Measurements from ENCODE around the gene SH3BP5.

The SH3BP5 gene

DNA sequence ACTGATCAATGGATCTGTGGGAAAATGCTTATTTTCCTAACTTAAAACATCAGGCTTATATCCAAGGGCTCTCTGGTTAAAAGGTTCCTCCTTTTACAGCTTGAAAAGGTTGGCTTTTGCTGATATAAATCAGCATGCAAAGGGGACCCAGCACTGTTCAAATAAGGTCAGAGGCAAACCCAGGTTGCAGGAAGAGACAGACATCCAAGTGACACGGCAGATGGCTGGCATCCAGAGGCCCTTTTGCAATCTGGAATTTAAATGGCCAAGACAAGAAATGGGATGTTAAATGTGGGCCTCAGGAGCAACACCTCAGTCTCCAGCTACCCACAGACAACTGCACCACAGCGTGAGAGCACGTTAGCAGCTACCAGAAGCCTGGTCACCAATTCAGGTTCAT lies 6.3 kb downstream of the SH3BP5 start:
- peaks cover 48 to 85% of the 10 kb centered on the region in 2 donors for H3K4me1 Mint-ChIP-seq
- H3K27ac Mint-ChIP-seq = peak overlapping the region; percentile 31
- no peaks in the 10 kb centered on the region for H3K9me3 Mint-ChIP-seq
- no peaks in the 10 kb centered on the region for H3K27me3 Mint-ChIP-seq
- ATAC-seq (replicated peaks) (no peak), DNase-seq (no peak)
- H3K4me3 Mint-ChIP-seq = no peak overlapping the region
- peaks cover 13 to 25% of the 10 kb centered on the region in 2 donors for H3K36me3 Mint-ChIP-seq

DNA sequence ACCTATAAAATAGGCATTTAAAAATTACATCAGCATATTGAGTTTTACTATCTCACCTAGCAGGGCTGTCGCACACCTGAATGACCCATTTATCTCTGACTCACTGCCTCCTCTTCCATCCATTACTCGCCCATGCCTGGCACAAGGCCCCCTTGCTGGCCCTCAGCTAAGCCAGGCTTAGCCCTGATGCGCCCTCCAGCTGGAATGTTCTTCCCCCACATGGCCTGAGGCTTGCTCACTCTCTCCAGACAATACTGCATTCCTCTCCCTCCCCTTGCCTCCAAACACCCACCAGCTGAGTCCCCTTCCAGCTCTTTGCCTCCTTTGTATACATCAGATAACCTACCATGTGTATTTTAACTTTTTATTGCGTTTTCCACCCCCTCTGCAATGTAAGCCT lies 7.2 kb downstream of the SH3BP5 start:
- peak overlapping the region; percentile 42 for H3K27ac Mint-ChIP-seq
- peaks cover 53 to 85% of the 10 kb centered on the region in 2 donors for H3K4me1 Mint-ChIP-seq
- DNase-seq (no peak), ATAC-seq (replicated peaks) (no peak)
- peaks cover 12 to 25% of the 10 kb centered on the region in 2 donors for H3K36me3 Mint-ChIP-seq
- no peaks in the 10 kb centered on the region for H3K9me3 Mint-ChIP-seq
- H3K27me3 Mint-ChIP-seq = no peaks in the 10 kb centered on the region
- no peak overlapping the region for H3K4me3 Mint-ChIP-seq

DNA sequence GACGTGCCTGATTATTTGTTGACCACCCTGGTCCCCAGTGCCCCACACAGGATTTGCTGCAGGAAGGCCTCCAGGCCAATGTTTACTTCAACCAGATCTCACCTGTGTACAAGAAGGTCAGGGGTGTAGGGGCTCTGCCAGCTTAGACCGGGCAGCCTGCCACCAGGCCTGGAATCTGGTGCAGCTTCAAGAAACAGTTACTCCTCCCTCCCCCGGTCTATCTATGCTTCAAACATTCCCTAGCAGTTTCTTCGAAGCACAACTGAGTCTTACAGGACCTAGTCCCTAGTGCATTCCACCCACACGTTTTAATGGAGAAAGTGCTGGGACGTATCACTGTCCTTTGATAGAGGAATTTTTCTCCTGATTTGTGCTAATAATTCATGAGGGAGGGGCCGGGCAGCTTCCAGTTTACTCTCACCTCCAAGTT lies 8.0 kb downstream of the SH3BP5 start:
- peak overlapping the region; percentile 85 for H3K27ac Mint-ChIP-seq
- no peak for DNase-seq
- no peaks in the 10 kb centered on the region for H3K27me3 Mint-ChIP-seq
- no peaks in the 10 kb centered on the region for H3K9me3 Mint-ChIP-seq
- H3K4me3 Mint-ChIP-seq = no peak overlapping the region
- peaks cover 53 to 85% of the 10 kb centered on the region in 2 donors for H3K4me1 Mint-ChIP-seq
- peaks cover 8 to 20% of the 10 kb centered on the region in 2 donors for H3K36me3 Mint-ChIP-seq
- ATAC-seq (replicated peaks) = no peak

DNA sequence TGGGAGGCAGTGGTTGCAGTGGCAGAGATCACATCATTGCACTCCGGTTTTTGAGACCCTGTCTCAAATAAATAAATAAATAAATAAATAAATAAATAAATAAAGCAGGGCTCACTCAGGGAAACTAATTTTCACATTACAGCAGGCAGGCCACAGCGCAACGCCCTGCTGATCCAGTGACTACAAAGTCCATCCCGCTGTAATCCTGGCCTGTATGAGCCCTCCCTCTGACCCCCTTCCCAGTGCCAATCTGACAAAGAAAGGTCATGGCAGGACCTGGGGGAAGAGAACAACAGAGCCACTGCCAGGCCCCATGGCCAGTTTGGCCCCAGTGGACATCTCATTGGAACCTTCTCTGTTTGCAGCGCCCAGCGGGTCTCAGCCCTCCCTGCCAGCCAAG lies 9.3 kb downstream of the SH3BP5 start:
- no peaks in the 10 kb centered on the region for H3K9me3 Mint-ChIP-seq
- H3K36me3 Mint-ChIP-seq = peaks cover 8 to 15% of the 10 kb centered on the region in 2 donors
- no peak overlapping the region for H3K4me3 Mint-ChIP-seq
- DNase-seq (no peak), ATAC-seq (replicated peaks) (no peak)
- peaks cover 50 to 87% of the 10 kb centered on the region in 2 donors for H3K4me1 Mint-ChIP-seq
- H3K27ac Mint-ChIP-seq = no peak overlapping the region
- H3K27me3 Mint-ChIP-seq = no peaks in the 10 kb centered on the region

DNA sequence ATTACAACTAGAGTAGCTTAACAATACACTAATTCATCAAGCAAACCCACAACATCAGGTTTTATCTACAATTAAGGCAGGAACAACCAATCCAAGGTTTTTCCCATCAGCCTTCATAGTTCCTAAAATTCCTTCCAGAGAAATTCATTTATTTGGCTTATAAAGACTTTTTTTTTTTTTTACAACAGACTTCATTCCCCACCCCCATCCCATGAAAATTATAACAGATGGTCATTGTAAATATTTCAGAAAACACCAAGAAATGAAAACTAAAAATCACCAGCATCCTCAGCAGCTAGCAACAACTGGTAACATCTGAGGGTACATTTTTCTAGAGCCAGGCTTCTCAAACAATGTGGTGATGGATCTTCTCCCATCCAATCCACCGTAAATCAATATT lies 11.0 kb downstream of the SH3BP5 start:
- peaks cover 6 to 10% of the 10 kb centered on the region in 2 donors for H3K36me3 Mint-ChIP-seq
- H3K27ac Mint-ChIP-seq = no peak overlapping the region
- DNase-seq = no peak
- no peaks in the 10 kb centered on the region for H3K9me3 Mint-ChIP-seq
- H3K4me3 Mint-ChIP-seq = no peak overlapping the region
- ATAC-seq (replicated peaks) = no peak
- H3K4me1 Mint-ChIP-seq = peaks cover 48 to 85% of the 10 kb centered on the region in 2 donors
- H3K27me3 Mint-ChIP-seq = no peaks in the 10 kb centered on the region

DNA sequence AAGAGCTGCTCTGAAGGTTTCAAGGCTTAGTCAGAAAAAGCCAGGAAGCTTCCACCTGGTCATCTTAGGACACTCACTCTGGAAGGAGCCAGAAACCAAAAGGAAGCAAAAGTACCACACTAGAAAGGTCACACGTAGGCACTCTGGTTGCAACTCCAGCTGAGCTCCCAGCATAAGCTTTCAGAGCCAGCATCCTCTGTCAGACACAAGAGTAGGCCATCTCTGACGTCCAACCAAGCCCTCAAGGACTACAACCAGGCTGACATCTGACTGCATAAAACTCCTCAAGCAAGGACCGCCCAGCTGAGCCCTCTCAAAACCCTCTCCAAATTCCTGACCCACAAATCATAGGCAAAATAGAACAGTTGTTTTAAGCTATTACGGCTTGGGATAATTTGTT lies 12.8 kb downstream of the SH3BP5 start:
- H3K27me3 Mint-ChIP-seq = no peaks in the 10 kb centered on the region
- H3K4me3 Mint-ChIP-seq = no peak overlapping the region
- no peak overlapping the region for H3K27ac Mint-ChIP-seq
- H3K4me1 Mint-ChIP-seq = peaks cover 47 to 80% of the 10 kb centered on the region in 2 donors
- H3K9me3 Mint-ChIP-seq = no peaks in the 10 kb centered on the region
- H3K36me3 Mint-ChIP-seq = peaks cover 8 to 10% of the 10 kb centered on the region in 2 donors
- DNase-seq = no peak
- no peak for ATAC-seq (replicated peaks)

DNA sequence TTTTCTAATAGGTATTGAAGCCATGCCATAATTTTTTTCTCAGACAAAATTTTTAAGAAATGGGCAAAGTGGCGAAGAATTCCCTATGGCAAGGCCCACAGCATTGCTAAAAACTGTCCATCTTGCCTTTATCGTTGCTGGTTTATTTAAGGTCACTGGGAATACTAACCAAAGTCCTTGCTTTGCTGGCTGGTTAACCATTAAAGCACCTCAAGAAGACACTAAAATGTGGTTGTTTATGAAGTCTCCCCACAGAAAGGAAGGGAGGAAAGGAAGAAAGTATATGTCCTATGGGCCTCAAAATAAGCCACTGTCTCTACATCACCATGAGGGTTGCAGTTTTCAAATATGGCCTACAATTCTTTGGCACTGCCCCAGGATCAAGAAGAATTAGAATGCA lies 13.2 kb downstream of the SH3BP5 start:
- peak overlapping the region; percentile 6 for H3K27ac Mint-ChIP-seq
- no peaks in the 10 kb centered on the region for H3K9me3 Mint-ChIP-seq
- no peak overlapping the region for H3K4me3 Mint-ChIP-seq
- no peaks in the 10 kb centered on the region for H3K27me3 Mint-ChIP-seq
- DNase-seq (no peak), ATAC-seq (replicated peaks) (no peak)
- H3K4me1 Mint-ChIP-seq = peaks cover 47 to 80% of the 10 kb centered on the region in 2 donors
- peaks cover 5 to 7% of the 10 kb centered on the region in 2 donors for H3K36me3 Mint-ChIP-seq

DNA sequence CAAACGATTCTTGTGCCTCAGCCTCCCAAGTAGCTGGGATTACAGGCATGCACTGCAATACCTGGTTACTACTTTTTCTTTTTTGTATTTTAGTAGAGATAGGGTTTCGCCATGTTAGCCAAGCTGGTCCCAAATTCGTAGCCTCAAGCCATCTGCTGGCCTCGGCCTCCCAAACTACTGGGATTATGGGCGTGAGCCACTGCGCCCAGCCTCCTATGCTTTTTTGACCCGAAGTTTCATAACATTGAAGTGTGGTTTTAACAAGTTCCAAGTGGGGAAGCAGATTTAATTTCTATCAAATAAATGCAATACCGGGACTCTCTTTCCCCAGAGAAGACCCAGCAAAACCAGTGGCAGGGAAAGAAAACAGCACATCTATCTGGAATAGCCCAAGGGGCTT lies 13.7 kb downstream of the SH3BP5 start:
- Mint-ChIP-seq H3K27ac (no peak overlapping the region), H3K4me1 (peaks cover 44 to 76% of the 10 kb centered on the region in 2 donors), H3K27me3 (no peaks in the 10 kb centered on the region), H3K9me3 (no peaks in the 10 kb centered on the region), H3K4me3 (no peak overlapping the region), H3K36me3 (peaks cover 3 to 5% of the 10 kb centered on the region in 2 donors)
- DNase-seq = no peak
- no peak for ATAC-seq (replicated peaks)

DNA sequence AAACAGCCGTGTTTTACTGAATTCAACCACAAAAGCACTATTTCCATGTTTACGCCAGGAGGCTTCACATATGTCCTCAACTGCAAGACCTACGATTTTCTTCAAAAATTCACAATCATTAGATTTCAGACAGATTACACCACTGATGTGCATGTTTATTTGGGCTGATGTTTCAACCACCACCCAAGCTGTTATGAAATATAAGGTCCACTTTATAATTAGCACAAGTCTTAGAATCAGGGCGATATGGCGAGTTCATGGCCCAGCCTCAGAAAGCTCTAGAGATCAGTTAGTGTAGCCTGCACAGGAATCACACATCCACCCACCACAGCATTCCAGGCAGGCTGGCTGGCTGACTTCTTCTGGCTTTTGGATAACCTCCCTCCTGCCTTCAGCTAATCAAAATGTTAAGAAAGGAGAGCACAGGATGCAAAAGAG lies 15.4 kb downstream of the SH3BP5 start:
- Mint-ChIP-seq H3K4me1 (peaks cover 39 to 66% of the 10 kb centered on the region in 2 donors), H3K27ac (peak overlapping the region; percentile 68), H3K36me3 (peaks cover 3 to 5% of the 10 kb centered on the region in 2 donors), H3K27me3 (no peaks in the 10 kb centered on the region), H3K4me3 (peak overlapping the region in 1 of 2 donors; percentile 12), H3K9me3 (no peaks in the 10 kb centered on the region)
- ATAC-seq (replicated peaks) (no peak), DNase-seq (no peak)

DNA sequence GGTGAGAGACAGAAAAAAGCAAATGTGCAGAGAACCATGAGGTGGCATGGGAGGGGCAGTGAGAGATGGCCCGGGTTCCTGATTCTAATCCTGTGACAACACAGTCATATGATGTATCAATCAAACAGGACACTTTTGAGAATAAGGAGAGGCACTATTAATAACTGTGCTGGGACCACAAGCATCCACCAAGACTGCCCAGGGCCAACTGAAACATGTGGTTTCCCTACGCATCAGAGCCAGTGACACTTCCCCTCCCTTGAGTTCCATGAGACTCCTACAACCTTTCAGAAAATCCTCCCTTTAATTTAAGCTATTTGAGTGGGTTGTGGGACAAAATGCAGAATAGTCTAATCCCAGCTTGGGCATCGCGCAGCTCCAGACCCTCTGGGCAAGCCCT lies 17.4 kb downstream of the SH3BP5 start:
- Mint-ChIP-seq H3K9me3 (no peaks in the 10 kb centered on the region), H3K27ac (peak overlapping the region; percentile 42), H3K36me3 (peaks cover 0 to 3% of the 10 kb centered on the region in 2 donors), H3K27me3 (no peaks in the 10 kb centered on the region), H3K4me3 (no peak overlapping the region), H3K4me1 (peaks cover 43 to 65% of the 10 kb centered on the region in 2 donors)
- DNase-seq = no peak
- ATAC-seq (replicated peaks) = peak; percentile 10 to 23

DNA sequence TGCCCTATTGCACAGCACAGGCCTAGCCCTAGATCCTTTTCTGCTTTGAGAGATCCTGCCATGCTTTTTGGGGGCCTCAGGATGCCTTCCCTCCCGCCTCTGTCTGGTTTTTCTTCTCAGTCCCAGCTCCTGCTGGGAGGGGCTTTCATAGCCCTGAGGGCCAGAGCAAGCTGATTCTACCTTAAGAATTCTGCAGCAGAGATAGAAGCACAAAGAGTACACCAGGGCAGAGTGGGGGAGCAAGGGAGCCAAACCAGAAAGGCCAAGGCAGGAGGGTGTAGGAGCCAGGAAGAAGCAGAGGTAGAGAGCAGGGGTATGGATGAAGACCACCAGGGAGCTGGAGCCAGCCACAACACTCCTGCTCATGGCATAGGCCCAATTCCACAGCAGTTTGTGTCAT lies 18.1 kb downstream of the SH3BP5 start:
- H3K36me3 Mint-ChIP-seq = peaks cover 0 to 3% of the 10 kb centered on the region in 2 donors
- peak overlapping the region; percentile 34 for H3K27ac Mint-ChIP-seq

DNA sequence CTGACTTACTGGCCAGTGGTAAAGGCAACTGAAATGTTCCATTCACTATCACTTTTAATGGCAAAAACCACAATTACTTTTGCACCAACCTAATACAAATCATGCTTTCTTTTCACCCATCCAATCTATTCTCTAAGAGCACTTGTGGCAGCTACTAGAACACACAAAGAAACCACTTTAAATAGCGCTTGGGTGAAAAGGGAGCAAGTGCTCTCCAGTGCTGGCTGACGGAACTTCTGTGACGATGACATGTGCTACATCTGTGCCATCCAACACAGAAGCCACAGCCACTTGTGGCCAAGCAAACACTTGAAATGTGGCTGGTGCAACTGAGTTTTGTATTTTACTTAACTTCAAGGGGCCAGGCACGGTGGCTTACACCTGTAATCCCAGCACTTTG lies 18.9 kb downstream of the SH3BP5 start:
- no peak overlapping the region for H3K4me3 Mint-ChIP-seq
- no peak for ATAC-seq (replicated peaks)
- DNase-seq = no peak

More for the DNA sequence above, 18.1 kb downstream of the SH3BP5 start:
- no peak for ATAC-seq (replicated peaks)
- Mint-ChIP-seq H3K9me3 (no peaks in the 10 kb centered on the region), H3K4me3 (no peak overlapping the region), H3K27me3 (no peaks in the 10 kb centered on the region), H3K4me1 (peaks cover 41 to 65% of the 10 kb centered on the region in 2 donors)
- no peak for DNase-seq

DNA sequence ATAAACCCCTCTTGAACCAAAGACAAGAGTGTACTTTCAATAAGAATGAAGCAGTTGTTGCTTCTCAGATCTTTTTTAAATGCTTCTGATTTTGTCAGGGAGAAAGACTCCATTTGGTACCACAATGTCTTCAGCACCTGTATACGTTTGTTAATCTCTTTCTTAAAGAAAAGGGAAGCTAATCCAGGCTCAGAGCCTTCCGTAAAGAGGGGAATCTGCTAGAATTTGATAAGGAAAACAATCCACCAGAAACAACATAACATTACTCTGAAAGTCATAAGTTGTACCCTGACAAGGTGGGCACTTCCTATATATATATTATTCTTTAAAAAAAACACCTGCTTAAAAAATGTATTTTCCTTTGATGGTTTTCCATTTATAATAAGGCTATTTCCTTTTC lies 19.8 kb downstream of the SH3BP5 start:
- H3K4me3 Mint-ChIP-seq = no peak overlapping the region
- H3K27ac Mint-ChIP-seq = peak overlapping the region; percentile 14
- H3K27me3 Mint-ChIP-seq = no peaks in the 10 kb centered on the region
- H3K9me3 Mint-ChIP-seq = no peaks in the 10 kb centered on the region
- DNase-seq (no peak), ATAC-seq (replicated peaks) (no peak)
- H3K4me1 Mint-ChIP-seq = peaks cover 51 to 72% of the 10 kb centered on the region in 2 donors
- peaks cover 3 to 4% of the 10 kb centered on the region in 2 donors for H3K36me3 Mint-ChIP-seq

More for the DNA sequence above, 18.9 kb downstream of the SH3BP5 start:
- Mint-ChIP-seq H3K27me3 (no peaks in the 10 kb centered on the region), H3K36me3 (peaks cover 3 to 4% of the 10 kb centered on the region in 2 donors), H3K4me1 (peaks cover 46 to 65% of the 10 kb centered on the region in 2 donors), H3K27ac (no peak overlapping the region), H3K9me3 (no peaks in the 10 kb centered on the region)

DNA sequence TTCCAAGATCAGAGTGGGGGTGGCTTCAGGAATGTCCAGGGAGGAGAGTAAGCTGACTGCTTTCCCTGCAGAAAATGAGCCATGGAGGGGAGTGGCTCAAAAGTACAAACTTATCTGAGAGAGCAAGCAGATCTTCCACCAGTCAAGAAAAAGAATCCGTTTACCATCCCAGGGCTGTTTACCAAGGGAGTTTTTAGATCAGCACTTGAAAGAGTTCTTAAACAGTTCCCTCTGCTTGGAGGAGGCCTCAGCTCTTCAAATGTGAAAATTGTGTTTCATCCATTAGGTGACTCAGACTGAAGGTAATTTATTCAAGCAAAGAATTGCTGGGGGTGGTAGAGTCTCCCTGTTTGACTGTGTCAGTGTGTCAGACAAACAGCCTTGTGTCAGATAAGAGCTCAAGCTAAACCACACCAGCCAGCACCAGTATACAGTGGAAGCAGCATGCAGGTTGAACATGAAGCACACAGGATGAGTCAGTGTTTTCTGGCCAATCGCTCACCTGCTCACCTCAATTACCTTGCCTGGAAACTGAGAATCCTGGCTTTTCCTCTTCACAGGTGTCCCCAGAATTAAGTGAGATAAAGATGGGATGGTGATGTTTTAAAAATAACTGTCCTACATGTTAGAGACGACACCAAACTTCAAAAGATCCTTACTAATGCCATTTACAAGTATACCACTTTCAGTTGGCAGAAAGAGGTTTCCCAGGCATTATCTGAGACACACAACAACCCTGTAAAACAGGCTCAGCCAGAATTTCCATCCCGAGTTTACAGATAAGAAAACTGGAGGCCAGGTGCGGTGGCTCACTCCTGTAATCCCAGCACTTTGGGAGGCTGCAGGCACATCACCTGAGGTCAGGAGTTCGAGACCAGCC lies 21.7 kb downstream of the SH3BP5 start:
- Mint-ChIP-seq H3K9me3 (no peaks in the 10 kb centered on the region), H3K4me3 (peak overlapping the region; percentile 22 to 53), H3K36me3 (peaks cover 8 to 14% of the 10 kb centered on the region in 2 donors), H3K27me3 (no peaks in the 10 kb centered on the region), H3K27ac (peak overlapping the region; percentile 70), H3K4me1 (peaks cover 45 to 76% of the 10 kb centered on the region in 2 donors)
- peak; percentile 71 for DNase-seq
- ATAC-seq (replicated peaks) = peak; percentile 97 to 99

All from stimulated activated naive B cell treated with anti-CD40 and anti-IgM and Interleukin-4, amounts not matched to agents 10 μg/mL and 1 μg/mL and 100 μg/mL, for 72 hours (primary cell).